Measurements from ENCODE around the gene CCR9.

GRCh38 chr3:45936261-45936660, 49.9 kb downstream of the CCR9 start:
- TF ChIP-seq POLR2AphosphoS5 (IDR thresholded peaks at IDR 0.05) (no peak), CTCF (IDR thresholded peaks at IDR 0.05; ENCODE audit: poor library complexity, severe bottlenecking) (no peak), EZH2 (IDR thresholded peaks at IDR 0.05; ENCODE audit: borderline replicate concordance, insufficient read depth, low read length, poor library complexity, severe bottlenecking) (no peak)
